GM21367 (cell line): ENCODE data around the gene CDV3.

Source experiments
- ATAC-seq: cut with Tn5 transposase; IDR thresholded peaks from one replicate; pipeline ENCODE4 v1.9.1; 2021; ENCODE audit not compliant: unreplicated experiment

CDV3 gene

GRCh38 chr3:133600572-133601081, 27.1 kb downstream of the CDV3 start:
- ATAC-seq = no peak

DNA sequence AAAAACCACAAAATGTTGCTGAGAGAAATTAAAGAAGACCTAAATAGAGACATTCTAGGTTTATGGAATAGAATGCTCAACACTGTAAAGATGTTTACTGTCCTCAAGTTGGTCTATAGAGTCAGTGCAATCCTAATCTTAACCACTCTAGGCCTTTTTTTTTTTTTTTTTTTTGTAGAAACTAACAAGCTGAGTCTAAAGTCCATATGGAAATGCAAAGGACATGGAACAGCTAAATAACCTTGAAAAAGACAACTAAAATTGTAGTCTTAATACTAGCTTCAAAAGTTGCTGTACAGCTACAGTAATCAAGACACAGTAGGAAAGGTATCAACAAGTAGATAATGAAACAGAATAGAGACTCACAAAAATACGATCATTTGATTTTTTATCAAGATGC, 32.9 kb downstream of the CDV3 start:
- no peak for ATAC-seq

- no peak for ATAC-seq
These were observed 33.4 kb downstream of the CDV3 start for GRCh38 chr3:133606902-133607301.

DNA sequence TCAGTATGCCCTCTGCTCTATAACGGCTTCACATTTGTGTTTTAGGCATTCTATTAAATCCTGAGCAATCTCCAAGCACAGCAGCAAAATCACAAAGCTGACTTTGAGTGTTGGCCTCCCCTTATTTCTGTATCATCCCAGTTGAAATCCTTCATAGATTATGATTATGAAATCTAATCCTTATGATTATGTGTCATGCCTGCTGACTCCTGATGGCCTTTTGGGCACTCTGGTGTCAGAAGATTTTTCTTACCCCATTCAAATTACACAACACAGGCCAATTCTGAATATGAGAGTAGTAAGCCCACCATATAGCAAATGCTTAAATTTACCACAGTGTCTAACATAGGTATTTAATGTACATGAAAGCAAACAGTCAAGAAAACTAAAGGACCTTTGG, 34.3 kb downstream of the CDV3 start:
- no peak for ATAC-seq

DNA sequence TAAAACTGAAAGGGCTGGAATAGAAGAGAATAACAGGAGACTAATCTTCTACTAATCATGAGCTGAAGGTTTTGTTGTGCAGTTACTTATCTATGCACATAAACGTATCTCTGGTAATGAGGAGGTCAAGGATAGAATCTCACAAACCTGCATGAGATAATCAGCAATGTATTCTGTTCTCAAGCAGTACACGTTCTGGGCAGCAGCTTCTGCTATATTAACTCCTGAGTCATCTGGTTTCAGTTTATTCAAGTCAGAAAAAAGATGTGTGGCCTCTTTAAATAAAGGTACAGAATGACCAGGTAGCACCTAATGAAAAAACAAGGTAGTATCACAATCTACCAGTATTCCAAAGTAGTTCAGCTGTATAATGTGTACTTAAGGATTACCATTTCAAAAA, 34.9 kb downstream of the CDV3 start:
- ATAC-seq = no peak

GRCh38 chr3:133610031-133610430, 36.5 kb downstream of the CDV3 start:
- ATAC-seq = no peak

DNA sequence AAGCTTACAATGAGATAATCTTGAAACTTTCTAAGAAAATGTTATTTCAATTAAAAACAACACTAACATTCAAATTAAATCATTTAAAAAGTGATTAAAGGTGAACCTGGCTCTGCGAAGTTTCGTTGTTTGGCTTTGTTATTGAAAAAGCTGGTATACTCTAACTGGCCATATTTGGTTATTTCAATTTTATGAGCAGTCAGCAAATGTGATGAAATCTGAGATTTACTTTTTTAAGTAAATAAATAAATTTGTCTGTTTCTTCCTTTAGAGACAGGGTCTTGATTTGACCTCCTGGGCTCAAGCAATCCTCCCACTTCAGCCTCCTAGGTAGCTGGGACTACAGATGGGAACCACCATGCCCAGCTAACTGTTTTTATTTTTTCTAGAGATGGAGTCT, 38.0 kb downstream of the CDV3 start:
- no peak for ATAC-seq

DNA sequence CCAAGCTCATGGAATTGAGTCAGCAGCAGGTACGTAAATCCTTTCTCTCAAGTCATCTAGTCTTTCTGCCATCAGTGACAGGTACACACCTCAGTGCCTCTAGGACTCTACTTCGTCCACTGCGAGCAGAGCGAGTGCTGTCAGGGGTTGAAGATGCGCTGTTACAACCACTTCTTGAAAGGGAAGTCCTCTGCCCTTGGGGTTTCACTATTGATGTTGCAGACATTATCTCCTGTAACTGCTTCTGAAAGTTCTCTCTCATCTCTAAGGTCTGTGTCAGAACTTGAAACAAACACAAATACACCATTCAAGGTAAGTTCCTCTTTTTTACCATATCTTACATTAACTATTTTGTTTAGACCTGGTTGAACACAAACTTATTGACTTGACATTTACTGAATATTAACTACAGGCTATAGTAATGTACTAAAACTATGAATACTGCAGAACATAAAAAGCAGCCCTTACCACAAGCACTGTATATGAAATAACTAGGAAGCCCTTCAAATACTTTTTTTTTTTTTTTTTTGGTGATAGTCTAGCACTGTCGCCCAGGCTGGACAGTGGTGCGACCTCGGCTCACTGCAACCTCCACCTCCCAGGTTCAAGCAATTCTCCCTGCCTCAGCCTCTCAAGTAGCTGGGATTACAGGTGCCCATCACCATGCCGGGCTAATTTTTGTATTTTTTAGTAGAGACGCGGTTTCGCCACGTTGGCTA, 46.7 kb downstream of the CDV3 start:
- peak; percentile 100 for ATAC-seq

GRCh38 chr3:133627789-133628188, 54.3 kb downstream of the CDV3 start:
- ATAC-seq = no peak

DNA sequence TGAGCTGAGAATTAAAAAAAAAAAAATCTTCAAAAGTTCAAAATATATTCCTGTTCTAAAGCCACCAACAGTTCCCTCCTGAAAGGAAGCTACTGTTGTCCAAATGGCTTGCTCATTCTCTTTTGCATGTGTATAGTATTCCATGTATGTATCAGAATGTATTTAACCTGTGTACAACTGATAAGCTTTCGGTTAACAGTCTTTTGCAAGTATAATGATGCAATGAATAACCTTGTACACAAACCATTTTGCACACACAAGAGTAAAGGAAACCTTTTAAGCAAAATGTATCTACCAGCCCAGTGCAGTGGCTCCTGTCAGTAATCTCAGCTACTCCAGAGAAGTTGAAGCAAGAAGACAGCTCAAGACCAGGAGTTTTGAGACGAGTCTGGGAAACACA, 55.7 kb downstream of the CDV3 start:
- no peak for ATAC-seq

DNA sequence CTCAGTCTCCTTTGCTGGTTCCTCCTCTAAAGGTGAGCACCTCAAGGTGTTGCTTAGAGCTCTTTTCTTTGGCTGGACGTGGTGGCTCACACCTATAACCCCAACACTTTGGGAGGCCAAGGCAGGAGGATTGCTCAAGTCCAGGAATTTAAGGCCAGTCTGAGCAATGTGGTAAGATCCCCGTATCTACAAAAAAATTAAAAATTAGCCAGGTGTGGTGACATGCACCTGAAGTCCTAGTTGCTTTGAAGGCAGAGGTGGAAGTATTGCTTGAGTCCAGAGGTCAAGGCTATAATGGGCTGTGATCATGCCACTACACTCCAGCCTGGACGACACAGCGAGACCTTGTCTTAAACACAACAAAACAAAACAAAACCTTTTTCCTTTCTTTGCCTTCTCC, 60.0 kb downstream of the CDV3 start:
- no peak for ATAC-seq
